ENCODE results near the gene RPRD1B.
A peak's percentile ranks its signal among the peaks of the same experiment; 100 is the strongest.

The RPRD1B gene

GRCh38 chr20:38062890-38063289 is 29.3 kb downstream of the RPRD1B start:
- TF ChIP-seq, protein P1, sequence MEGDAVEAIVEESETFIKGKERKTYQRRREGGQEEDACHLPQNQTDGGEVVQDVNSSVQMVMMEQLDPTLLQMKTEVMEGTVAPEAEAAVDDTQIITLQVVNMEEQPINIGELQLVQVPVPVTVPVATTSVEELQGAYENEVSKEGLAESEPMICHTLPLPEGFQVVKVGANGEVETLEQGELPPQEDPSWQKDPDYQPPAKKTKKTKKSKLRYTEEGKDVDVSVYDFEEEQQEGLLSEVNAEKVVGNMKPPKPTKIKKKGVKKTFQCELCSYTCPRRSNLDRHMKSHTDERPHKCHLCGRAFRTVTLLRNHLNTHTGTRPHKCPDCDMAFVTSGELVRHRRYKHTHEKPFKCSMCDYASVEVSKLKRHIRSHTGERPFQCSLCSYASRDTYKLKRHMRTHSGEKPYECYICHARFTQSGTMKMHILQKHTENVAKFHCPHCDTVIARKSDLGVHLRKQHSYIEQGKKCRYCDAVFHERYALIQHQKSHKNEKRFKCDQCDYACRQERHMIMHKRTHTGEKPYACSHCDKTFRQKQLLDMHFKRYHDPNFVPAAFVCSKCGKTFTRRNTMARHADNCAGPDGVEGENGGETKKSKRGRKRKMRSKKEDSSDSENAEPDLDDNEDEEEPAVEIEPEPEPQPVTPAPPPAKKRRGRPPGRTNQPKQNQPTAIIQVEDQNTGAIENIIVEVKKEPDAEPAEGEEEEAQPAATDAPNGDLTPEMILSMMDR (IDR thresholded peaks at IDR 0.05): no peak

DNA sequence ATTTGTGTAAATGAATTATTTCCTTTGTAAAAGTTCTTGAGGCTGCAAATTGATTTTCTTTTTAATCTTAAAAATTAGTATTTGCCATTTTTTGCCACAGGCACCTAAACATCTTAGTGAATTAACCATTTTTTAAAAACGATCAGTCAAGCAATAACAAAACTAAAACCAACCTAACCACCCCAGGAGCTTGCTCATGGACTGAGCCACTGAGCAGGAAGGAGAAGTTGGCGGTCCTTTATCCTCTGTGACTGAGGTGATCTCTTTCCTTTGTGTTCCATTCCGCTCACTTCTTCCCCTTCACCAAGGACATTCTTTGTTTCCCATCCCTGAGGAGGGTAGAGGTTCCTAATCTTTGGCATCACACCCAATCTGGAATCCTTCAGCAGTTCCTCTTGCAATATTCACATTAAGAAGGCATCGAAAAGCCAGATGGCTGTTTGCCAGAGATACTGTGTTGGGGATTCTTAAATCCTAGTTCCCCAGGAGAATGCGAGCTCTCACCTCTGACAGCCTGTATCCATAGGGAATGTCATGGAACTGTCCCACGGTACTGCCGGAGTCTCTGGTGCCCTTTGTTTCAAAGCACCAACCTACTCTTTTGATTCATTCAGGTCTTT is 30.5 kb downstream of the RPRD1B start:
- TF ChIP-seq, protein P1 (IDR thresholded peaks at IDR 0.05): no peak

DNA sequence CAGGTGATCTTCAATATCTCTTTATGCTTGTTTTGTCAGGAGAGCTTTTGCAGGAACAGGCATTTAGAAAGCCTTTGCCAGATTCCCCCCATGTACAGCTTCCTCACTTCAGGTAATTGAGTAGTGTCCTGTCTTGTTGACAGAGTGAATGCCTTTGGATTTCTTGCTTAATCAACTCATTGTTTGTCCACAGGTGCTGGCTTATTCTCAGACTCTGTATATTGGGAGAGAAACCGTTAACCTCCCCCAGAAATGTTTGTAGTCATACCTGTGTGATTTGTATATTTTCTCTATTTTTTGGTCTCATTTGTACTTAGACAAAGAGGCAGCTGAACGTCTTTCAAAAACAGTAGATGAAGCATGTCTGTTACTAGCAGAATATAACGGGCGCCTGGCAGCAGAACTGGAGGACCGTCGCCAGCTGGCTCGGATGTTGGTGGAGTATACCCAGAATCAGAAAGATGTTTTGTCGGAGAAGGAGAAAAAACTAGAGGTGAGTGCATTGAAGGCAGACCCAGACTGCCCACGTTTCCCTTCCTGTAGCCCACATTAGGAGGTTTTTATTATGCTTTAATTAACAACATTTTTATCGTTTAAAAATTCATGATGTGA is 32.3 kb downstream of the RPRD1B start:
- TF ChIP-seq, protein P1 (IDR thresholded peaks at IDR 0.05): no peak

DNA sequence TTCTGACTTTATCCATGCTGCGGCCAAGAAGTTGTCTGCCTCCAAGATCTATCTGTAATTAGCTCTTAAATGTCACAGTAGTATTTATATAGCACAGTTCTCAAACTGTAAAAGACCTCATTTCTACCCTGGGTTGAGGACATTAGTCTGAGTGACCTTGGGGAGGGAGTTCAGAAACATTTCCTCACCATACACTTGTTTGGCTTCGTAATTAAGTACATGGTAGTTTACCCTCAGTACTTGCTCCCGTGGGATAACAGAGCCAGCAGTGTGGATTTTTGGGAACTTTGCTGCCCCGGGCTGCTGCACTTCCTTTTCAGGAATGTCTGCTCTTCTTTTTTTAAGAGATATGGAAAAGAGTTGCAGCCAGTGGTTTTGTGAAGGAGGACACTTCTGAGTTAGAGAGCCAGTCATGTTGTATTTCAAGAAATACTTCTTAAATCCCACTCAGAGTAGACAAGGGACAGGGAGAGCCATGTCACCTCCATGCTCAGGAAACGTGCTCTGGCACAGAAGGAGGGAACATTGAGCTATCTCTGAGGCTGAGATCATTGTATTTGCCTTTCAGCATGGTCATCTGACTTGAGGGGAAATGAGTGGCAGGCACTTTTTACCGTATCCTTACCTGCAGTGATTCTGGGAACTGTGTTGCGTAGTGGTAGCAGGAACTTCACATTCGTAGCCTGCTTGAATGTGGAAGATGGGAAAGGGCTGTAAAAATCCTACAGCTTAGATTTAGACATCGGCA is 33.6 kb downstream of the RPRD1B start:
- TF ChIP-seq, protein P1 (IDR thresholded peaks at IDR 0.05): no peak

DNA sequence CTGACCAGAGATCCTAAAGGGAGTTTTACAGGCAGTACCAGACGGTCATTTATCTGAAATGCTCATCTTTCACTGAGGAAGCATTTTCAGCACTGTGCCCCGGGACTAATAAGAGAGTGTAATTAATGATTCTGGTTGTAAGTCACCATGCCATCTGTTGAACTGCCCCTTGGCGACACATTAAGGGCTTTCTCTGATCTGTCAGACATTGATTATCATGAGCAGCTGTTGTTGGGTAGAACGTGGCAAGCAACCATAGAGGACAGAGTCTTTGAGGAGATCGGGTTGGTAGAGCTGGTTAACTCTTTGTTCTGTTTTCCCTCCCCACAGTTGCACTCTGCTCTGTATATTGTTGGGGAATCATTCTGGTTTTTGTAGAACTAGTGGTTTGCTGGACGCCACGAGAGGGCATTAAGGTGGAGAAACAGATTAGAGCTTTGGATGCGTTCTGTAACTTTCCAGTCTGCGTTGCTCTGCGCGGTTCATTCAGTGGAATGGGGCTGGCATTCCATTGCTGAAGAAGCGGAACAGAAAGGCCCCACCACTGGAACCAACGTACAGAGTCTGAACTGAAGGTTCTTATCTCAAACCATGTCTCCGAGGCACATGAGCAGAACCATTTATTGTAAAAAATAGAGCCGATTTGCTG is 34.3 kb downstream of the RPRD1B start:
- TF ChIP-seq, protein P1 (IDR thresholded peaks at IDR 0.05): no peak

GRCh38 chr20:38072898-38073297 is 39.4 kb downstream of the RPRD1B start:
- TF ChIP-seq, protein P1 (IDR thresholded peaks at IDR 0.05): no peak

DNA sequence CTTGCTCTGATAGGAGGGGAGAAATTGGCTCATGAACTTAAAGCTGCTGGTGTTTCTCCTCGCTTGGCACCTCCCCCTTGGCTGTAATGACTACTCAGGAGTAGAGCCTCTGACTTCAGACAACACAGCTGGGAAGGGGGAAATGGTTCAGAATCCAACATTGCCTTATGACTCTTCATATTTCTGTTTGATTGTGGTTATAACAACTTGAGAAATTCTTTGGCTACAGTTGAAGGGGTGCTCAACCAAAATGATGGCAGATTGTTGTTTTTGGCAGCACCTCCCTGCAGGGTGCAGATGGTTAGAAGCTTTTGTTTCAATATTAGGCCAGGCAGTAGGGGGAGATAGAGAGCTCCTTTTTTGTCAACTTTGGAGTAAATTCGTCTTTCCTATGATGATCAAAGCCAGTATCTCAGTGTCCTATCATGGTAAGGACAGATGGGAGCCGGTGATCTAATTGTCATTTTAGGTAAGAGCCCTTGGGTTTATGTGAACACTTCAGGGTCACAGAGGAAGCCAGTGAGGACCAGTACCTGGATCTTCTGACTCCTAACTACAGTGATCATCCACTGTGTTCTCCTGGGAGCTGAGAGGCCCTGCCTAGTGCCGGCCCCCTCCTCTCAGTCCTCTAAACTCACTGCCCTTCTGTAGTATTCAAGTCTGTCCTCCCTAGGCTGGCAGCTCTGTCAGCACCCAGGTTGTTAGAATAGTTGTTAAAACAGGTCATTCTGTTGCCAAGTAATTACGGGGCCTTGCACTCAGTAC is 39.9 kb downstream of the RPRD1B start:
- TF ChIP-seq, protein P1 (IDR thresholded peaks at IDR 0.05): peak; percentile 48; the same call in 1 of the 2 replicates

All from LNCAP (cell line).